Skeletal muscle satellite cell (primary cell): ENCODE data around the gene DMAC2L.

Experiments used
- H3K27me3 ChIP-seq: 2 replicates; pipeline ENCODE4 v1.7.0; 2013; ENCODE audit warnings: low read length; ENCODE audit not compliant: control insufficient read depth, insufficient read depth
- H3K36me3 ChIP-seq: 2 replicates; pipeline ENCODE4 v1.7.0; 2013; ENCODE audit warnings: mild to moderate bottlenecking, control low read depth, low read length; ENCODE audit not compliant: insufficient read depth
- H3K4me1 ChIP-seq: 2 replicates; pipeline ENCODE4 v1.7.0; 2013; ENCODE audit warnings: low read length; ENCODE audit not compliant: control insufficient read depth, insufficient read depth
- H3K4me2 ChIP-seq: 2 replicates; pipeline ENCODE4 v1.7.0; 2013; ENCODE audit warnings: mild to moderate bottlenecking, low read length
- H3K4me3 ChIP-seq: 2 replicates; pipeline ENCODE4 v1.7.0; 2013; ENCODE audit warnings: low read length
- H3K9ac ChIP-seq: 2 replicates; pipeline ENCODE4 v1.7.0; 2013; ENCODE audit warnings: mild to moderate bottlenecking, low read depth, low read length, moderate library complexity
- H3K9me3 ChIP-seq: replicated peaks from 2 replicates; pipeline ENCODE4 v1.7.0; 2013; ENCODE audit warnings: mild to moderate bottlenecking, control low read depth, low read length

The DMAC2L gene

GRCh38 chr14:50331596-50331995 is 19.5 kb downstream of the DMAC2L start:
- Histone ChIP-seq H3K4me1 (peaks cover 30% of the 10 kb centered on the region), H3K9me3 (no peaks in the 10 kb centered on the region), H3K4me2 (no peak overlapping the region), H3K27me3 (no peaks in the 10 kb centered on the region), H3K36me3 (peaks cover 3% of the 10 kb centered on the region), H3K4me3 (no peak overlapping the region), H3K9ac (no peak overlapping the region)

GRCh38 chr14:50333014-50333509 is 20.9 kb downstream of the DMAC2L start:
- Histone ChIP-seq H3K9ac (no peak overlapping the region), H3K4me2 (no peak overlapping the region), H3K27me3 (no peaks in the 10 kb centered on the region), H3K4me1 (peaks cover 30% of the 10 kb centered on the region), H3K4me3 (no peak overlapping the region), H3K36me3 (peaks cover 3% of the 10 kb centered on the region), H3K9me3 (no peaks in the 10 kb centered on the region)

- no peak overlapping the region for H3K4me3 ChIP-seq
- peaks cover 30% of the 10 kb centered on the region for H3K4me1 ChIP-seq
- no peak overlapping the region for H3K4me2 ChIP-seq
These were observed 22.1 kb downstream of the DMAC2L start for GRCh38 chr14:50334211-50334610.

GRCh38 chr14:50335389-50335788 is 23.3 kb downstream of the DMAC2L start:
- Histone ChIP-seq H3K9me3 (no peaks in the 10 kb centered on the region), H3K36me3 (peaks cover 3% of the 10 kb centered on the region), H3K4me1 (peaks cover 30% of the 10 kb centered on the region), H3K4me3 (no peak overlapping the region), H3K4me2 (peak overlapping the region; percentile 81), H3K27me3 (no peaks in the 10 kb centered on the region), H3K9ac (peak overlapping the region; percentile 35)

More at GRCh38 chr14:50334211-50334610, 22.1 kb downstream of the DMAC2L start:
- Histone ChIP-seq H3K27me3 (no peaks in the 10 kb centered on the region), H3K9ac (no peak overlapping the region), H3K9me3 (no peaks in the 10 kb centered on the region), H3K36me3 (peaks cover 3% of the 10 kb centered on the region)

- Histone ChIP-seq H3K9ac (peak overlapping the region; percentile 35), H3K4me3 (peak overlapping the region; percentile 55)
These were observed 24.1 kb downstream of the DMAC2L start for GRCh38 chr14:50335989-50336824.

GRCh38 chr14:50338587-50338986 is 26.5 kb downstream of the DMAC2L start:
- Histone ChIP-seq H3K36me3 (peaks cover 3% of the 10 kb centered on the region), H3K4me1 (peaks cover 38% of the 10 kb centered on the region), H3K4me3 (no peak overlapping the region), H3K27me3 (no peaks in the 10 kb centered on the region), H3K9ac (no peak overlapping the region), H3K9me3 (no peaks in the 10 kb centered on the region), H3K4me2 (no peak overlapping the region)

More at GRCh38 chr14:50335989-50336824, 24.1 kb downstream of the DMAC2L start:
- H3K4me2 ChIP-seq = peak overlapping the region; percentile 81
- H3K9me3 ChIP-seq = no peaks in the 10 kb centered on the region
- peaks cover 30% of the 10 kb centered on the region for H3K4me1 ChIP-seq
- H3K27me3 ChIP-seq = no peaks in the 10 kb centered on the region
- H3K36me3 ChIP-seq = peaks cover 3% of the 10 kb centered on the region

- Histone ChIP-seq H3K36me3 (peaks cover 3% of the 10 kb centered on the region), H3K27me3 (no peaks in the 10 kb centered on the region), H3K4me1 (peaks cover 45% of the 10 kb centered on the region), H3K4me2 (no peak overlapping the region), H3K9me3 (no peaks in the 10 kb centered on the region), H3K4me3 (no peak overlapping the region), H3K9ac (no peak overlapping the region)
These were observed 27.2 kb downstream of the DMAC2L start for GRCh38 chr14:50339178-50339804.

GRCh38 chr14:50340045-50340444 is 27.9 kb downstream of the DMAC2L start:
- H3K9me3 ChIP-seq = no peaks in the 10 kb centered on the region
- peaks cover 48% of the 10 kb centered on the region for H3K4me1 ChIP-seq

GRCh38 chr14:50340963-50341362 is 28.8 kb downstream of the DMAC2L start:
- no peaks in the 10 kb centered on the region for H3K27me3 ChIP-seq
- no peaks in the 10 kb centered on the region for H3K36me3 ChIP-seq
- no peaks in the 10 kb centered on the region for H3K9me3 ChIP-seq
- H3K4me1 ChIP-seq = peaks cover 43% of the 10 kb centered on the region
- no peak overlapping the region for H3K4me3 ChIP-seq
- no peak overlapping the region for H3K9ac ChIP-seq
- H3K4me2 ChIP-seq = no peak overlapping the region

More at GRCh38 chr14:50340045-50340444, 27.9 kb downstream of the DMAC2L start:
- Histone ChIP-seq H3K4me3 (no peak overlapping the region), H3K27me3 (no peaks in the 10 kb centered on the region), H3K4me2 (no peak overlapping the region), H3K9ac (no peak overlapping the region), H3K36me3 (no peaks in the 10 kb centered on the region)

GRCh38 chr14:50342221-50343078 is 30.3 kb downstream of the DMAC2L start:
- peak overlapping the region; percentile 60 for H3K9ac ChIP-seq
- H3K36me3 ChIP-seq = no peaks in the 10 kb centered on the region
- H3K4me3 ChIP-seq = peak overlapping the region; percentile 52
- H3K4me1 ChIP-seq = peaks cover 42% of the 10 kb centered on the region
- no peaks in the 10 kb centered on the region for H3K27me3 ChIP-seq
- H3K4me2 ChIP-seq = peak overlapping the region; percentile 79
- H3K9me3 ChIP-seq = no peaks in the 10 kb centered on the region

- Histone ChIP-seq H3K36me3 (no peaks in the 10 kb centered on the region), H3K4me2 (no peak overlapping the region), H3K4me3 (no peak overlapping the region), H3K27me3 (no peaks in the 10 kb centered on the region), H3K9ac (peak overlapping the region; percentile 60), H3K4me1 (peaks cover 48% of the 10 kb centered on the region), H3K9me3 (no peaks in the 10 kb centered on the region)
These were observed 31.3 kb downstream of the DMAC2L start for GRCh38 chr14:50343434-50343833.
